ENCODE data around the gene RPL21. TPM values are rescaled to one million over a fixed set of nuclear protein-coding genes. Genes with fewer than 3 reads are reported as not detected.

The RPL21 gene
- total RNA-seq, 4 donors from 2014 or later, result 613 to 1,130 (median 904) TPM

GRCh38 chr13:27293076-27293691 is 41.8 kb downstream of the RPL21 start:
- TF ChIP-seq, protein P1, sequence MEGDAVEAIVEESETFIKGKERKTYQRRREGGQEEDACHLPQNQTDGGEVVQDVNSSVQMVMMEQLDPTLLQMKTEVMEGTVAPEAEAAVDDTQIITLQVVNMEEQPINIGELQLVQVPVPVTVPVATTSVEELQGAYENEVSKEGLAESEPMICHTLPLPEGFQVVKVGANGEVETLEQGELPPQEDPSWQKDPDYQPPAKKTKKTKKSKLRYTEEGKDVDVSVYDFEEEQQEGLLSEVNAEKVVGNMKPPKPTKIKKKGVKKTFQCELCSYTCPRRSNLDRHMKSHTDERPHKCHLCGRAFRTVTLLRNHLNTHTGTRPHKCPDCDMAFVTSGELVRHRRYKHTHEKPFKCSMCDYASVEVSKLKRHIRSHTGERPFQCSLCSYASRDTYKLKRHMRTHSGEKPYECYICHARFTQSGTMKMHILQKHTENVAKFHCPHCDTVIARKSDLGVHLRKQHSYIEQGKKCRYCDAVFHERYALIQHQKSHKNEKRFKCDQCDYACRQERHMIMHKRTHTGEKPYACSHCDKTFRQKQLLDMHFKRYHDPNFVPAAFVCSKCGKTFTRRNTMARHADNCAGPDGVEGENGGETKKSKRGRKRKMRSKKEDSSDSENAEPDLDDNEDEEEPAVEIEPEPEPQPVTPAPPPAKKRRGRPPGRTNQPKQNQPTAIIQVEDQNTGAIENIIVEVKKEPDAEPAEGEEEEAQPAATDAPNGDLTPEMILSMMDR (IDR thresholded peaks at IDR 0.05; ENCODE audit: low read depth), result no peak

- TF ChIP-seq, protein P1 (IDR thresholded peaks at IDR 0.05; ENCODE audit: low read depth), result no peak
Observed at GRCh38 chr13:27293873-27294515, 42.6 kb downstream of the RPL21 start.

DNA sequence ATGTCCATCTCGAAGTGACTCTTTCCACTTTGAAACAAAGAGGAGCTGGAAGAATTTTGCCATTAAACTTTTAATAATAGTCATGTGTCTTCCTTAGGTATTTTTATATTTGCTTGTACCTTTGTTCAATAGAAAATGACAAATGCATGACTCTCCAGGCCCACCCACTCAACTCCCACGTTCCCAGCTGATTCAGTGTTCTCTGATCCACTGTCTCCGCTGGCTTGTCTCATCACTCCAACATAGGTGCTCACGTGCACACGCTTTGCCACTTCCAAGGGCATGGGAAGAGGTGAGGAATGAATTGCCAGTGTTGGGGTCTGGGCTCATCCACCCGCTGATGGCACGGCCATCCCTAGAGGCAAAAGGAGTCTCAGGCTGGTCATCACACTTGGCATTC is 43.7 kb downstream of the RPL21 start:
- TF ChIP-seq, protein P1 (IDR thresholded peaks at IDR 0.05; ENCODE audit: low read depth), result no peak

- TF ChIP-seq, protein P1 (IDR thresholded peaks at IDR 0.05; ENCODE audit: low read depth), result no peak
Observed at GRCh38 chr13:27295660-27296059, 44.3 kb downstream of the RPL21 start.

- TF ChIP-seq, protein P1 (IDR thresholded peaks at IDR 0.05; ENCODE audit: low read depth), result no peak
Observed at GRCh38 chr13:27296496-27296895, 45.1 kb downstream of the RPL21 start.

DNA sequence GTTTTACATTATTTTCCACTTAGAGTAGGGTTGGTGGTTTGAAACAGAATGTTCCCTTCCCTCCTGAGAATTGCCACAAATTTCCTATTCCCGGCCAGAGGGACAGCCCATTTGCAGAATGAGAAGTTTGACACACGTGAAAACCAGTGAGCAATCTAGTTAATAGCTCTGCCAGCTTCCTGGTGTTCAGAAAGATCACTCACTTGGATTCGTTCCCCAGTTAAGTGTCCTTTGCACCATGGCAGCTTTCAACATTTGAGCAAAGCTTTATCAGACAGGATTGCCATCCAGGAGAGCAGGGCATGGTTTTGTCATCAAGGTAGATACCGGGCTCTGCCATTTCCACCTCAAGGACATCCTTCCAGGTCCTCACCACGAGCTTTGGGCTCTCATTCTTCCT is 47.5 kb downstream of the RPL21 start:
- TF ChIP-seq, protein P1 (IDR thresholded peaks at IDR 0.05; ENCODE audit: low read depth), result no peak

DNA sequence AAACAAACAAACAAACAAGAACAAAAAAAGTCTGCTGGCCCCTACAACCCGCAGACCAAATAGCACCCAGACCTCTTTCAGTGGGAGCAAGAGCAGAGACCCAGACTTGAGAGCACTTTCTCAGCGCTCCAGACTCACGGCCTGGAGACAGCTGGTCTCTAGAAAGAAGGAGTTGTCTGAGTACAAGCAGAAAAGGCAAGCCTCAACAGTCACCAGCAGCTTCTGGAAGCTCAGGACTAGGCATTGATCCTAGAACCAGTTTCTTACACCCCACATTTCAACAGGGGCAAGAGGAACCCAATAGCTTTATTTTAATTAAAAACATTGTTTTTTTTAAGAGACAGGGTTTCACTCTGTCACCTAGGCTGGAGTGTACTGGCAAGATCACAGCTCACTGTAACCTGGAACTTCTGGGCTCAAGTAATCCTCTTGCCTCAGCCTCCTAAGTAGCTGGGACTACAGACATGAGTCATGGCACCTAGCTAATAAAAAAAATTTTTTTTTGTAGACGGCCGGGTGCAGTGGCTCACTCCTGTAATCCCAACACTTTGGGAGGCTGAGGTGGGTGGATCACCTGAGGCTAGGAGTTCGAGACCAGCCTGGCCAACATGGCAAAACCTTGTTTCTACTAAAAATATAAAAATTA is 49.7 kb downstream of the RPL21 start:
- TF ChIP-seq, protein P1 (IDR thresholded peaks at IDR 0.05; ENCODE audit: low read depth), result no peak

Data from subcutaneous adipose tissue (tissue), 4 donors.